EH (cell line): ENCODE results near the gene MRTFB.

Experiments
- DNase-seq: peaks from one replicate; pipeline ENCODE4 v3.0.0-alpha.2; 2015; ENCODE audit warnings: low read depth

Gene MRTFB

GRCh38 chr16:14307527-14308367 is 236.6 kb downstream of the MRTFB start:
- DNase-seq: peak; percentile 51

- no peak for DNase-seq
Measured at GRCh38 chr16:14308368-14308723, 237.2 kb downstream of the MRTFB start.

- DNase-seq: peak; percentile 69
Measured at GRCh38 chr16:14309001-14309886, 238.1 kb downstream of the MRTFB start.

GRCh38 chr16:14309906-14310305 is 238.8 kb downstream of the MRTFB start:
- peak; percentile 86 for DNase-seq

- peak; percentile 27 for DNase-seq
Measured at GRCh38 chr16:14310519-14310991, 239.4 kb downstream of the MRTFB start.

- DNase-seq: no peak
Measured at GRCh38 chr16:14314116-14314515, 243.0 kb downstream of the MRTFB start.

- no peak for DNase-seq
Measured at GRCh38 chr16:14315683-14316320, 244.7 kb downstream of the MRTFB start.
